Measurements from ENCODE around the gene PIP5K1B.

Gene PIP5K1B

GRCh38 chr9:68983008-68983411, 278.0 kb downstream of the PIP5K1B start:
- TF ChIP-seq FOXP2 (optimal IDR thresholded peaks at IDR 0.05; ENCODE audit: borderline replicate concordance, extremely low read depth, extremely low read length, insufficient read depth) (no peak), POLR2AphosphoS5 (IDR thresholded peaks at IDR 0.05; ENCODE audit: low read depth, low read length) (no peak), TAF1 (IDR thresholded peaks at IDR 0.05; ENCODE audit: borderline replicate concordance, insufficient read depth, low read length) (no peak), REST (IDR thresholded peaks at IDR 0.05; ENCODE audit: insufficient read depth in 1 of 2, low read depth in 2 of 2, low read length in 2 of 2) (no peak), SIN3A (IDR thresholded peaks at IDR 0.05; ENCODE audit: borderline replicate concordance, insufficient read depth, low read length) (no peak)

- no peak for TF ChIP-seq POLR2AphosphoS5 (IDR thresholded peaks at IDR 0.05; ENCODE audit: low read depth, low read length)
- no peak for TF ChIP-seq REST (IDR thresholded peaks at IDR 0.05; ENCODE audit: insufficient read depth in 1 of 2, low read depth in 2 of 2, low read length in 2 of 2)
- no peak for TF ChIP-seq FOXP2 (optimal IDR thresholded peaks at IDR 0.05; ENCODE audit: borderline replicate concordance, extremely low read depth, extremely low read length, insufficient read depth)
- TF ChIP-seq TAF1 (IDR thresholded peaks at IDR 0.05; ENCODE audit: borderline replicate concordance, insufficient read depth, low read length) = no peak
- TF ChIP-seq SIN3A (IDR thresholded peaks at IDR 0.05; ENCODE audit: borderline replicate concordance, insufficient read depth, low read length) = no peak
Measured at GRCh38 chr9:68983522-68984424, 278.7 kb downstream of the PIP5K1B start.

GRCh38 chr9:68991457-68991856, 286.4 kb downstream of the PIP5K1B start:
- TF ChIP-seq FOXP2 (optimal IDR thresholded peaks at IDR 0.05; ENCODE audit: borderline replicate concordance, extremely low read depth, extremely low read length, insufficient read depth) = no peak
- no peak for TF ChIP-seq TAF1 (IDR thresholded peaks at IDR 0.05; ENCODE audit: borderline replicate concordance, insufficient read depth, low read length)

GRCh38 chr9:68995776-68996175, 290.7 kb downstream of the PIP5K1B start:
- TF ChIP-seq TAF1 (IDR thresholded peaks at IDR 0.05; ENCODE audit: borderline replicate concordance, insufficient read depth, low read length) = no peak
- no peak for TF ChIP-seq REST (IDR thresholded peaks at IDR 0.05; ENCODE audit: insufficient read depth in 1 of 2, low read depth in 2 of 2, low read length in 2 of 2)
- TF ChIP-seq SIN3A (IDR thresholded peaks at IDR 0.05; ENCODE audit: borderline replicate concordance, insufficient read depth, low read length) = no peak
- no peak for TF ChIP-seq POLR2AphosphoS5 (IDR thresholded peaks at IDR 0.05; ENCODE audit: low read depth, low read length)

- TF ChIP-seq SIN3A (IDR thresholded peaks at IDR 0.05; ENCODE audit: borderline replicate concordance, insufficient read depth, low read length) (no peak), TAF1 (IDR thresholded peaks at IDR 0.05; ENCODE audit: borderline replicate concordance, insufficient read depth, low read length) (no peak), REST (IDR thresholded peaks at IDR 0.05; ENCODE audit: insufficient read depth in 1 of 2, low read depth in 2 of 2, low read length in 2 of 2) (no peak), FOXP2 (optimal IDR thresholded peaks at IDR 0.05; ENCODE audit: borderline replicate concordance, extremely low read depth, extremely low read length, insufficient read depth) (no peak), POLR2AphosphoS5 (IDR thresholded peaks at IDR 0.05; ENCODE audit: low read depth, low read length) (no peak)
Measured at GRCh38 chr9:68996462-68996861, 291.4 kb downstream of the PIP5K1B start.

Data from PFSK-1 (cell line).